HG03442 (cell line): ENCODE measurements around the gene RGPD5.
"Not testable (repeated sequence)": the region's sequence is repeated elsewhere in the genome, so short reads cannot be mapped to it uniquely, and the experiment has no call there.

Experiments used
- ATAC-seq: cut with Tn5 transposase; IDR thresholded peaks from one replicate; pipeline ENCODE4 v1.9.1; 2021; ENCODE audit warnings: mild to moderate bottlenecking, moderate library complexity; ENCODE audit not compliant: unreplicated experiment

The RGPD5 gene

DNA sequence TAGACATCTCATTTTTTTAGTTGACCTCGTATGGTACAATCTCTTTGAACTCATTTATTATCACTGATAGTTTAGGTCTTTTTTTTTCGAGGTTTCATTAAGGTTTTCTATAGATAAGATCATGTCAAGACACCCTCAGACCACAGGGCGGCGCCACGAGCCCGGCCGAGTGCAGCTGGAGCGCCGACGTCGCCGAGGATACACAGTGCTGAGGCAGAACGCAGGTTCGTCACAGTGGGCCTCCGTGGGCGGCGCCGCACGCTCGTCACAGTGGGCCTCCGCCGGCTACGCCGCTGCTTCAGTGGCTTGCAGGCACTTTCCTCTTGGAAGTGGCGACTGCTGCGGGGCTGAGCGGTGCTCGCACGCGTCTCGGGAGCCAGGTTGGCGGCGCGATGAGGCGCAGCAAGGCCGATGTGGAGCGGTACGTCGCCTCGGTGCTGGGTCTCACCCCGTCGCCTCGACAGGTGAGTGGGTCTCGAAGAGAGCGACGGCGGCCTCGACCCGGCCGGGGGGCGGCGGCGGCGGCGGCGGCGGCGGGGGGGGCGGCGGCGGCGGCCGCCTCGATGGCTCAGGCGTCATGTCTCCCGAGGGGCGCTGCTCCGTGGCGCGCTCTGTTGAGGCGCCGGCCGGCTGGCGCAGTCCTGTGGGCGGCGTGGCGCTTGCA is at the start of gene RGPD5:
Gene RGPD5, plus strand, starts transcription at position 232 of the 664 bp plus-strand sequence. Its CDS starts 161 bp downstream, at position 393.
- ATAC-seq, result peak; percentile 94

GRCh38 chr2:109751572-109751971 is 42.5 kb upstream of the RGPD5 start:
- not testable (repeated sequence) for ATAC-seq

- ATAC-seq, result not testable (repeated sequence)
Measured at GRCh38 chr2:109757163-109757824, 36.8 kb upstream of the RGPD5 start.

DNA sequence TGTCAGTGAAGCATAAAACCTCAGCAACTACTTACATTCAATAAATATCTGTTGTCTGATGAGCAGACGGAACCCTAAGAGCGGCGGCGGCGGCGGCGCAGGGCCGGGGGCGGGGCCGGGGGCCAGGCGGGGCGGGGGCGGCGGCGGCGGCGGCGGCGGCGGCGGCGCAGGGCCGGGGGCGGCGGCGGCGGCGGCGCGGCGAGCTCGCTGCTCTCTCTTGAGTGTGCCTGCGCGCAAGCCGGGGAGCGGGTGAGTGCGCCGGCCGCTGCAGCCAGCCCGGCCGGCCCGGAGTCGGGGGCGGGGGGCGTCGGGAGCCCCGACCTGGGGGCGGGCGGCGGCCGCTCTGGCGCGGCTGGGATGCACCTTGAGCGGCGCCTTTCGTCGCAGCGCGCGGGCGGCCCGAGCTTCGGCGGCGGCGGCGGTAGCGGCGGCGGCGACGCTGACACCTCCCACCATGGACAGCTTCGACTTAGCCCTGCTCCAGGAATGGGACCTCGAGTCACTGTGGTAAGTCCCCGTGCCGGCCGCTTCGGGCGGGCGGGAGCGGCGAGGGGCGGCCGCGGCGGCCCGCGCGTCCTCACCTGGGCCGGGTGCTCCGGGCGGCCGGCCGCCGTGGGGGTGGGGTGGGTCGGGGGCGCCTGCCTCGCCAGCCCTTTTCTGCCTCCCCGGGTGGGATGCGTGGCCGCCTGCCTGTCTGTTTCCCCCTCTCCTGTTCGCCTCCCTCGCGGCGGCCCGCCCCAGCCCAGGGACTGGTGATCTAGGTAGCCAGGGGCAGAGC is 33.7 kb upstream of the RGPD5 start:
- not testable (repeated sequence) for ATAC-seq

- not testable (repeated sequence) for ATAC-seq
Measured at GRCh38 chr2:109761043-109761454, 33.1 kb upstream of the RGPD5 start.

GRCh38 chr2:109761976-109762375 is 32.1 kb upstream of the RGPD5 start:
- ATAC-seq, result not testable (repeated sequence)

GRCh38 chr2:109766074-109766473 is 28.0 kb upstream of the RGPD5 start:
- ATAC-seq, result not testable (repeated sequence)

GRCh38 chr2:109766886-109767578 is 27.1 kb upstream of the RGPD5 start:
- ATAC-seq, result not testable (repeated sequence)

- ATAC-seq, result not testable (repeated sequence)
Measured at GRCh38 chr2:109768934-109769333, 25.2 kb upstream of the RGPD5 start.

DNA sequence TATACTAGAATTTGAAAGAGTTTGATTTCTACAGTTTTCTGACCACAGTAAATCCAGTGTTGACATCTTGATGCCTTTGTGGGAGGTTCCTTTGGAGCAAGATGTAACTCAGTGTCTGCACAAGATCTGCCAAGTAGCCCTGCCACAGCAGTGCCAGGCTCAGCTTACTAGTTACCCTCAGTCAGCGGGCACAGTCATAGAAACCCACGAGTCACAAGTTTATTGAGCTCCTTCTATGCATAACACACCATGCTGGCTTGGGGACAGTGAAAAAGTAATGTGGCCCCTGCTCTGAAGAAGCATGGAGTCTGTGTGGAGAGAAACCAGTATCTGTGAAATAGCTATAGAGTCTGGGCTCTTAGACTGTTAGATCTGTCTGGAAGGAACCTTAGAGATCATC is 15.0 kb upstream of the RGPD5 start:
- ATAC-seq, result not testable (repeated sequence)

GRCh38 chr2:109781147-109781816 is 12.8 kb upstream of the RGPD5 start:
- ATAC-seq, result not testable (repeated sequence)

- ATAC-seq, result not testable (repeated sequence)
Measured at GRCh38 chr2:109782446-109782993, 11.6 kb upstream of the RGPD5 start.

- not testable (repeated sequence) for ATAC-seq
Measured at GRCh38 chr2:109791530-109792279, 2.4 kb upstream of the RGPD5 start.

DNA sequence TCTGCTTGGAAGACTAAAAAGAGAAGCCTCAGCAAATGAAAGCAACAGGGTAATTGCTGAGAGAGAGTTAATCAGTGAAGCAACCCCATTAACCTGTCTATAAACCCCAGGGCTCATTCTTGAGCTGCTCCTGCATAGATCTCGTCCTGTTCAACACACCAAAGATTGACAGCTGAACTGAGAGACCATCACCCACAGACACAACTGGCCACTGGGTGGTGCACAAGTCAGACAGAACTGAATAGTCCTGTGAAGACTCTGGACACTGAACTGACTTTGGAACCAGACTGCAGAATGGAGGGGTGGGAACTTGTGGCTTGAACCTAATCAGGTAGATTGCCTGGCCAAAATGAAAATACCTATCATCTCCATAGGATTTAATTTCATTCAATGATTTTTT is 1.4 kb upstream of the RGPD5 start:
- ATAC-seq, result peak; percentile 48

DNA sequence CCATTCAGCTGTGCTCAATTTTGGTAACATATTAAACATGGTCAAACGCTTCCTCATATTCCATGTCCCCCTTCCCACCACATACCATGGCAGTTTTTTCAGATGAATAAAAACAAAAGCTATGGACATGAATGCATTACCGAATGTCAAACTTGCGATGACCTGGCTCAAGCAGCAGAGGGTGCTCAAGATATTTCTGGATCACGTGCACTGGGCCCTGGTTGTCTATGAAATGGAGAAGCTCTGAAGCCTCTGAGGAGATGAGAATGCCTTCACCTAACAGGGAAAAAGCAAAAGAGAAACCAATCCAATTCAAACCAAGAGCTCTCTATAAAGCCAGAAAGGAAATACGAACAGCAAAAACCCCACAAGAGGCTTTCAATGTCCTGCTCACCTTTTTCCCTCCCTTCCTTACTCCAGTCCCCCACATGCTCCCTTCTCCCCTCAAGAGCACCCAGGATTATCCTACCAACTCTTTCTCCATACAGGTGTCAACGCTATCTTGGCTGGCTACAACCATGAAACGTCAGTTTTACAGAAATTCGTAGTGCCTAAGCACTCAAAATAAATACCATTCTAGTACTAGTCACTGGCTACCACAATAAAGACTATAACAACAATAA is 77.1 kb downstream of the RGPD5 start:
- ATAC-seq, result peak; percentile 79

DNA sequence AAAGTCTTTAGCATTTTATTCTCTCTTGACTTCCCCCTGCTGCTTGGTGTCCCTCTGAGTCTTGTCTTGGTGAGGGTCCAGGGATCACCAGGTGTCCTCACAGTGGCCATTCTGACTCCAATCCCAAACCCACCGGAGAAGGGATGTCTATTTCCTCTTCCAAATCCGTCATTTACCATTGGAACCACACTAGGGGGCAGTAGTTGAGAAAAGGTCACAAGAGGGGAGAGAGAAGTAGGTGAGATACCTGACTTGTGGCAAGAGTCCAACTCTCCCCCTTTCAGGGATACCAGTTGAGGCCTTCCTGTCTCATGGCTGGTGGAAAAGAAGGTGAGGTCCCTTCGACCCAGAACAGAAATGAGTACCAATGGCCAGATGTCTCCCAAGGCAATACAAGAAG is 82.5 kb downstream of the RGPD5 start:
- not testable (repeated sequence) for ATAC-seq

GRCh38 chr2:109882112-109882511 is 88.0 kb downstream of the RGPD5 start:
- ATAC-seq, result not testable (repeated sequence)

DNA sequence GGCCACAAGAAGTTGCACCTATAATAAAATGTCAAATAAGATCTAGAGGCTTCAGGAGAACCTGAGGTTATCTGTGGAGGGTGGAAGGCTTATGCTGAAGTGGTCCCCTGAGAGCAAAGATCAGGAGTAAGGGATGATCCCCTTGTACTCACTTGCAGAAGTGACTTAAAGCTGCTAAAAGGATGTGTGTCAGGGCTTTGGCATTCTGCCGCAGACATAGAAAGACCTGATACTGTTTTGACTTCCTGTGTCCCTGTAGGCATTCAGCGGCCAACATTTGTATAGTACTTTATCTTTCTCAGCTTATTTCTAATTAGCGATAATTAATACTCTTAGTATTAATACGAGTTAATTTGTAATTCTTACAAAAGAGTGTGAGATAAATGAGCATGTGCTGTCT is 94.3 kb downstream of the RGPD5 start:
- not testable (repeated sequence) for ATAC-seq

GRCh38 chr2:109889909-109890308 is 95.8 kb downstream of the RGPD5 start:
- not testable (repeated sequence) for ATAC-seq
